BLaER1 treated with 17β-estradiol and CSF1 and Interleukin-3, amounts not matched to agents 10 nM and 100 nM (cell line): ENCODE measurements around the gene NUMB.

Source experiments
- H3K27ac ChIP-seq, 11 experiments: shearing (Covaris generic); formaldehyde crosslinking; 2 replicates each; pipeline ENCODE4 v1.8.1; 2022
- H3K27me3 ChIP-seq, 11 experiments: shearing (Covaris generic); formaldehyde crosslinking; 2 replicates each; pipeline ENCODE4 v1.8.1; 2022
- H3K36me3 ChIP-seq, 11 experiments: shearing (Covaris generic); formaldehyde crosslinking; 2 replicates each; pipeline ENCODE4 v1.8.1; 2022
- H3K4me1 ChIP-seq, 10 experiments: shearing (Covaris generic); formaldehyde crosslinking; 2 replicates each; pipeline ENCODE4 v1.8.1; 2022
- H3K4me2 ChIP-seq, 11 experiments: shearing (Covaris generic); formaldehyde crosslinking; 2 replicates each; pipeline ENCODE4 v1.8.1; 2022
- H3K4me3 ChIP-seq, 10 experiments: shearing (Covaris generic); formaldehyde crosslinking; 2 replicates each; pipeline ENCODE4 v1.8.1; 2022
- H3K9ac ChIP-seq, 11 experiments: shearing (Covaris generic); formaldehyde crosslinking; 2 replicates each; pipeline ENCODE4 v1.8.1; 2022
- H3K9me3 ChIP-seq, 11 experiments: shearing (Covaris generic); formaldehyde crosslinking; replicated peaks in 1 of 11; 2 replicates each; pipeline ENCODE4 v1.8.1; 2022
- H4K20me1 ChIP-seq, 11 experiments: shearing (Covaris generic); formaldehyde crosslinking; 2 replicates each; pipeline ENCODE4 v1.8.1; 2022
- Cebpa-rat ChIP-seq, 11 experiments: shearing (Covaris generic); IDR thresholded peaks; 2 replicates each; pipeline ENCODE4 v1.8.1; 2022

NUMB gene

DNA sequence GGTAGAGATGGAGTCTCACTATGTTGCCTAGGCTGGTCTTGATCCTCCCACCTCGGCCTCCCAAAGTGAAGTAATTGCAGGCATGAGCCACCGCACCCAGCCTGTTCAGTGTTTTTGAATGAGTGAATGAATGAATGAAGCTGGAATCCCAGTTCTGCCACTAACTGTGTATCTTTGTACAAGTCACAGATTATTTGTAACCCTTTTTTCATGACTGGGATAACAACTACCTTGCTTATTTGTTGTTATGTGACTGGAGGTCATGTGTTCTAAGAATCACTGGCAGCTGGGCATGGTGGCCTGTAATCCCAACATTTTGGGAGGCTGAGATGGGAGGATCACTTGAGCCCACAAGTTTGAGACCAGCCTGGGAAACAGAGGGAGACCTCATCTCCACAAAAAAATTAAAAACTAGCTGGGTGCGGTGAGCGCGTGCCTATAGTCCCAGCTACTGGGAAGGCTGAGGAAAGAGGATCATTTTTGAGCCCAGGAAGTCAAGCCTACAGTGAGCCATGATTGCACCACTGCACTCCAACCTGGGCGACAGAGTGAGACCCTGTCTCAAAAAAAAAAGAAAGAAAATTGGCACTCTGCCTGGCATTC, 13.3 kb upstream of the NUMB start:
- no peak overlapping the region for H3K27ac ChIP-seq
- no peak overlapping the region for H3K4me3 ChIP-seq
- H3K4me2 ChIP-seq: peak overlapping the region in 2 of 11 experiments; percentile 26 to 32; a peak in 2 of 22 replicates
- no peak for TF ChIP-seq Cebpa-rat (IDR thresholded peaks at IDR 0.05)
- H3K9me3 ChIP-seq: no peaks in the 10 kb centered on the region
- H3K27me3 ChIP-seq: no peaks in the 10 kb centered on the region
- H3K4me1 ChIP-seq: peaks cover 0 to 69% (median 17%) of the 10 kb centered on the region in 10 experiments; a peak in 17 of 20 replicates
- H4K20me1 ChIP-seq: no peaks in the 10 kb centered on the region
- no peaks in the 10 kb centered on the region for H3K36me3 ChIP-seq
- H3K9ac ChIP-seq: no peak overlapping the region

DNA sequence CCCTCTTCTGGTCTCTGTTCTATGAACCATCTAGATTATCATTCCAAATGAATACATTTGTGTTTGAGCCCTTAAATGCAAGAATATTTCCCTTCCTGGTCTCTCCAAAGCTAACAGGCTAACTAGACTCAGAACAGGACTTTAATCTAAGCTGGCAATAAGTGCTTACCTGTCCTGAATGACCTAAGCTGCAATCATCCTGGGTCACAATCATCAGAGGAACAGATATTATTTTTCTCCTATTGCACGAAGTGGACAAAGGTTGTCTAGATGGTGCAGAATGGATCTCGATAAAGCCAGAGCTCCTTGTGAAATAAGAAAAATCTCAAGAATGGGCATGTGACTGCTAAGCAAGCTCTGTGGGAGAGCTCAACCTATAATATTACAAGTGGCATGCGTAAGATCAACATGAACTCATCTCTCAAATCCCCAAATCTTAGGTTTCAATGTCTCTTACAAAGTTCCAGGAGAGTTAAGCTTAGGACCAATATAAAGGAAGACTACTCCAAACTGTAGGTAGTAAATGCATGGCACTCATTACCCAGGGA, 10.6 kb upstream of the NUMB start:
- no peak overlapping the region for H3K9ac ChIP-seq
- no peak overlapping the region for H3K27ac ChIP-seq
- H3K9me3 ChIP-seq: no peaks in the 10 kb centered on the region; a peak in 1 of 22 replicates
- H4K20me1 ChIP-seq: no peaks in the 10 kb centered on the region
- H3K4me3 ChIP-seq: no peak overlapping the region
- H3K27me3 ChIP-seq: no peaks in the 10 kb centered on the region
- no peaks in the 10 kb centered on the region for H3K36me3 ChIP-seq
- no peak for TF ChIP-seq Cebpa-rat (IDR thresholded peaks at IDR 0.05)
- H3K4me2 ChIP-seq: peak overlapping the region in 3 of 11 experiments; percentile 89 to 94 (median 93); a peak in 4 of 22 replicates
- peaks cover 28 to 79% (median 44%) of the 10 kb centered on the region in 10 experiments for H3K4me1 ChIP-seq

DNA sequence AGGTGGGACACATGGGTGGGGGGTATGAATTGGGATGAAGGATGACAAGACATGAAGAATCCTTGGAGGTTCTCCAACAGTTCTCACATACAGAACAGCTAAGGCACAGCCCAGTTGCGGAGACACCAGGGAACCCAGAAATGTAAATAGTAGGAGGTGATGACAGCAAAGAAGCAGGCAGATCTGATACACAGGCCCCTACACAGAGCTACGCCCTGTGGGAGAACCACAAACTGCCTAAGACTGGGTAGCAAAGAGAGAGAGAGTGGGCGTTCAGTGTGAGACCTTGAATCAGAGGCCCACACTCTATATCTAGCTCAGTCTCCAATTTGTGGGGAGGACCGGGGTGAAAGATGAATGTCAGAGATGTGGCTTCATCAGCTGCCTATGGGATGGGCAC, 9.5 kb upstream of the NUMB start:
- peak overlapping the region in 7 of 11 experiments; percentile 82 to 97 (median 89); a peak in 13 of 22 replicates for H3K4me2 ChIP-seq
- H3K9ac ChIP-seq: no peak overlapping the region
- no peak overlapping the region for H3K4me3 ChIP-seq
- TF ChIP-seq Cebpa-rat (IDR thresholded peaks at IDR 0.05): no peak
- peak overlapping the region in 8 of 11 experiments; percentile 29 to 88 (median 86); a peak in 12 of 22 replicates for H3K27ac ChIP-seq
- H3K4me1 ChIP-seq: peaks cover 28 to 89% (median 55%) of the 10 kb centered on the region in 10 experiments
- no peaks in the 10 kb centered on the region for H3K27me3 ChIP-seq
- no peaks in the 10 kb centered on the region for H4K20me1 ChIP-seq
- no peaks in the 10 kb centered on the region for H3K36me3 ChIP-seq
- H3K9me3 ChIP-seq: no peaks in the 10 kb centered on the region; a peak in 1 of 22 replicates

DNA sequence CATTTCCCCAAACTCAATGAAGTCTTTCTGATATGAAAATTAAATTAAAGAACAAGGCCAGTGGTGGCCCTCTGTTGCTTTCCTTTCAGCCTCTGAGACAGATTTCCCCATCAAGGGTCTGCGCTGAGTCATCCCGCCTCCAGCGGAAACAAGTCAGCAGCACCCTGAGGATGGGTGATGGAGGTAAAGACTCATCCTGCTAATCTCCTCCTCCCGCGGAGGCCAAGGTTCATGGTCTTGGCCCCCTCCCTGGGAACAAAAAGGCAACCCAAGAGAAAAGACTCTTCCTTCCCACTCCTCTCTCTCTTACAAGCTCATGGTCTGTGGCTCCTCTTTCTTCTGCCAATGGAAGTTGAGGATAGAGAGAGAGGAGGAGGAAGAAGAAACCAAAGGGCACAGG, 9.0 kb upstream of the NUMB start:
- H3K27me3 ChIP-seq: no peaks in the 10 kb centered on the region
- H3K4me1 ChIP-seq: peaks cover 28 to 93% (median 59%) of the 10 kb centered on the region in 10 experiments
- H3K9me3 ChIP-seq: no peaks in the 10 kb centered on the region; a peak in 1 of 22 replicates
- H3K4me2 ChIP-seq: peak overlapping the region in 8 of 11 experiments; percentile 82 to 97 (median 89); a peak in 16 of 22 replicates
- H3K36me3 ChIP-seq: no peaks in the 10 kb centered on the region
- no peaks in the 10 kb centered on the region for H4K20me1 ChIP-seq
- peak overlapping the region in 9 of 11 experiments; percentile 29 to 88 (median 86); a peak in 13 of 22 replicates for H3K27ac ChIP-seq
- H3K9ac ChIP-seq: peak overlapping the region in 2 of 11 experiments; percentile 77; a peak in 2 of 22 replicates
- TF ChIP-seq Cebpa-rat (IDR thresholded peaks at IDR 0.05): no peak
- H3K4me3 ChIP-seq: no peak overlapping the region

DNA sequence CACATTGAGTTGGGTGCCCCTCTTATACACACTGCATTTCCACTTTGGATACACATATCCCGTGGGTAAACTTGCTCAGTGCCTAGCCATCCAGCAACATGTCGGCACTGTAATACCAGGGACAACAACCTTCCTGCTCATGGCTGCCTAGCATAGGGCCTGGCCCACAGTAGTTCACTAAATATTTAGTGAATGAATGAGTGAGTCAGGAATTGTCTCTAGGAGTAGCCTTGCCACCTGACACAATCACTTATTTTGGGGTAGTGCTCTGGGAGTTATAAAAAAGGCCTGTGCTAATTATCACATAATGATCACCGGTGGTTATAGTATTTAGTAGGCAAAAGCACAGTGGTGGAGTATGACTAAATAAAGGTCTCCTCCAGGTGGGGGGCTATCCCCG, 8.5 kb upstream of the NUMB start:
- H3K4me1 ChIP-seq: peaks cover 28 to 97% (median 64%) of the 10 kb centered on the region in 10 experiments
- TF ChIP-seq Cebpa-rat (IDR thresholded peaks at IDR 0.05): no peak
- peak overlapping the region in 8 of 11 experiments; percentile 82 to 97 (median 89); a peak in 16 of 22 replicates for H3K4me2 ChIP-seq
- no peaks in the 10 kb centered on the region for H3K27me3 ChIP-seq
- no peaks in the 10 kb centered on the region for H4K20me1 ChIP-seq
- H3K36me3 ChIP-seq: no peaks in the 10 kb centered on the region
- peak overlapping the region in 1 of 10 experiments; percentile 53; a peak in 1 of 20 replicates for H3K4me3 ChIP-seq
- peak overlapping the region in 9 of 11 experiments; percentile 71 to 88 (median 86); a peak in 17 of 22 replicates for H3K27ac ChIP-seq
- peak overlapping the region in 5 of 11 experiments; percentile 76 to 81 (median 77); a peak in 5 of 22 replicates for H3K9ac ChIP-seq
- no peaks in the 10 kb centered on the region; a peak in 1 of 22 replicates for H3K9me3 ChIP-seq

DNA sequence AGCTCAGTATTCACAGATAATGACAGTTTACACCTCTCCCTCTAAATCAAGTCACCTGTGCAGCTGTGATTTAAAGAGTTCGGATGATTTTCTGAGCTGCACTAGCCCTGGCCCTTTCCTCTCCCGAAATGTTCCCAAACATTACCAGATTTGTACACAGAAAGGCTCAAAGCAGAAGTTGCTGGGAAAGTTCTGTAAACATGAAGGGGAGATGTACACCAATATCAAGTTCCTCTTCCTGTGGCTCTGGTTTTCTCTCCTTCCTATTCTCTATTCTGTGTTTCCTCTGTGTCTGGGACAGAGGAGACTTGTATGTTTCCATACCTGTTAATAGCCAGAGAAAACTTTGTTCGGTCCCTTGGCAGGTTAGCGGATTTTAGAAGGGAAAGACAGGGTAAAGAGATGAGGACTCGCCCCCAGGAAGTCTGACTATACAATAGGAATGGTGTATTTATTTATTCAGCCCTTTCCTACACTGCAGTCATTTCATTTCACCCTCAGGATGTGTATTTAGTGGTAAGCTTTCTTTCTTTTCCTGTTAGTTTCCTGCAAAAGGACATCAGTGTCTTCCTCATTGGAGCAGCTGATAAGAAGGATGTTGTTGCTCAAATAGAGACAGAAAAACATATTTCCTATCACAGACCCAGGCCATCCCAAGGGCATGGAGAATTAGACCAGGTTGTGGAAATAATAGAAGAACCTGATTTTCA, 7.6 kb upstream of the NUMB start:
- no peak for TF ChIP-seq Cebpa-rat (IDR thresholded peaks at IDR 0.05)
- Histone ChIP-seq H3K9me3 (no peaks in the 10 kb centered on the region; a peak in 1 of 22 replicates), H3K27ac (peak overlapping the region; percentile 0 to 88 (median 81); a peak in 19 of 22 replicates), H3K9ac (peak overlapping the region; percentile 12 to 81 (median 75); a peak in 18 of 22 replicates), H3K4me2 (peak overlapping the region; percentile 68 to 97 (median 84)), H3K4me1 (peaks cover 28 to 98% (median 73%) of the 10 kb centered on the region in 10 experiments), H3K27me3 (no peaks in the 10 kb centered on the region), H3K4me3 (peak overlapping the region in 7 of 10 experiments; percentile 35 to 57 (median 51); a peak in 15 of 20 replicates), H4K20me1 (no peaks in the 10 kb centered on the region), H3K36me3 (no peaks in the 10 kb centered on the region)

DNA sequence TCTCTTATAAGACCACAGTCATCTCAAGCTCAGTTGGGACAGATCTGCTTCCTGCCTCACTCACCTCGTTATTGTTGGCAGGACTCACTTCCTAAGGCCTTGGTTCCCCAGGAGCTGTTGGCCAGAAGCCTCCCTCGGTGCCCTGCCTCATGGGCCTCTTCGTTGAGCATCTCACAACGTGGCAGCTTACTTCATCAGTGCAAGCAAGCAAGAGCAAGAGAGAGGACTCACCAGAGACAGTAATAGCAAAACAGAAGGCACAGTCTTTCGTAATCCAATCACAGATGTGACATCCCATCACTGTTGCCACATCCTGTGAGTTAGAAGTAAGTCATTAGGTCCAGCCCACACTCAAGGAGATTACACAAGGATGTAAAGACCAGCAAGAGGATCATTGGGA, 5.1 kb upstream of the NUMB start:
- Histone ChIP-seq H3K4me3 (peak overlapping the region in 6 of 10 experiments; percentile 35 to 97 (median 57); a peak in 12 of 20 replicates), H3K27me3 (no peaks in the 10 kb centered on the region), H3K27ac (peak overlapping the region; percentile 28 to 88 (median 81); a peak in 21 of 22 replicates), H3K4me1 (peaks cover 36 to 96% (median 94%) of the 10 kb centered on the region in 10 experiments), H4K20me1 (no peaks in the 10 kb centered on the region), H3K9me3 (no peaks in the 10 kb centered on the region; a peak in 1 of 22 replicates), H3K36me3 (no peaks in the 10 kb centered on the region), H3K9ac (peak overlapping the region in 9 of 11 experiments; percentile 12 to 81 (median 76); a peak in 16 of 22 replicates), H3K4me2 (peak overlapping the region in 10 of 11 experiments; percentile 8 to 97 (median 86); a peak in 18 of 22 replicates)
- peak; percentile 81 to 98 (median 96); a peak in 21 of 22 replicates for TF ChIP-seq Cebpa-rat (IDR thresholded peaks at IDR 0.05)

DNA sequence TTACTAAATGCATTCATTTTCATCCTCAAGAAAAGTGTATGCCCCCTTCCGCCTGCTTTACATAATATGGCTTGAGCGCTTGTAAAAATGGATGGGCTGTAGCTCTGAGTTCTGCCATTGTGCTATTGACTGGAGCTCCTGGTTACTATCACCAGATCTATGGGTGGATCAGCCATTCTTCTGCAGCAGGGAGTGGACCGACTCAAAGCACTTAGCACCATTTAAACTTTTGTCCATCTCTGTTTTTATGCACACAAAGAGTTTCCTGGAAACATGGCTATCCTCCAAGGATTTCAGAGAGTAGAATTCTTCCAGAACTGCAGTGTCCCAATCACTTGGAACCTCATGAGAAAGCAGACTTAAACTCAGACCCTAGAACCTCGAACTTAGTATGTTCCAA, 4.5 kb upstream of the NUMB start:
- no peaks in the 10 kb centered on the region for H3K27me3 ChIP-seq
- H3K36me3 ChIP-seq: no peaks in the 10 kb centered on the region
- H3K4me2 ChIP-seq: peak overlapping the region in 9 of 11 experiments; percentile 39 to 97 (median 89); a peak in 17 of 22 replicates
- no peaks in the 10 kb centered on the region; a peak in 1 of 22 replicates for H3K9me3 ChIP-seq
- no peak for TF ChIP-seq Cebpa-rat (IDR thresholded peaks at IDR 0.05)
- peak overlapping the region; percentile 28 to 88 (median 81); a peak in 20 of 22 replicates for H3K27ac ChIP-seq
- peak overlapping the region in 9 of 11 experiments; percentile 12 to 80 (median 76); a peak in 16 of 22 replicates for H3K9ac ChIP-seq
- H3K4me1 ChIP-seq: peaks cover 36 to 90% (median 88%) of the 10 kb centered on the region in 10 experiments
- H4K20me1 ChIP-seq: peaks cover 0 to 3% (median 0%) of the 10 kb centered on the region in 11 experiments; a peak in 6 of 22 replicates
- peak overlapping the region in 6 of 10 experiments; percentile 35 to 97 (median 57); a peak in 13 of 20 replicates for H3K4me3 ChIP-seq
